Tibial nerve (tissue), 3 donors: ENCODE data around the gene PRDM2.

Source experiments
- CTCF ChIP-seq, 5 experiments: fragments of 200-600 bp in 3 of 5; fragments of 450-650 bp in 2 of 5; sonication (generic) in 3 of 5; IDR thresholded peaks; one replicate each; pipeline ENCODE4 v1.5.1; 2016 to 2019; ENCODE audit warnings: antibody characterized with exemption in 5 of 5, mild to moderate bottlenecking in 3 of 5, moderate library complexity in 2 of 5
- POLR2A ChIP-seq, 2 donors: fragments of 450-650 bp; IDR thresholded peaks; one replicate each; pipeline ENCODE4 v1.6.1; 2017; ENCODE audit warnings: antibody characterized with exemption in 2 of 2, mild to moderate bottlenecking in 2 of 2, moderate library complexity in 2 of 2

GRCh38 chr1:13779930-13780329, 79.9 kb downstream of the PRDM2 start:
- TF ChIP-seq CTCF (IDR thresholded peaks at IDR 0.05) (no peak), POLR2A (IDR thresholded peaks at IDR 0.05) (no peak)
